Stimulated activated CD8-positive, alpha-beta memory T cell treated with anti-CD3 and anti-CD28 coated beads, Interleukin-12 subunit alpha, Interleukin-12 subunit beta, amount 100 ng/mL, for 4 hours (primary cell): ENCODE results near the gene RPS5.
A peak's percentile ranks its signal among the peaks of the same experiment; 100 is the strongest.
"Not testable (repeated sequence)": the region's sequence is repeated elsewhere in the genome, so short reads cannot be mapped to it uniquely, and the experiment has no call there.

Experiments
- DNase-seq: peaks from one replicate; pipeline ENCODE4 v3.0.0-alpha.2; 2020; ENCODE audit warnings: low read depth

Gene RPS5

GRCh38 chr19:58356766-58357480 lies 30.1 kb upstream of the RPS5 start:
- no peak for DNase-seq

GRCh38 chr19:58357481-58358145 lies 29.5 kb upstream of the RPS5 start:
- DNase-seq, result no peak

GRCh38 chr19:58361900-58362271 lies 25.2 kb upstream of the RPS5 start:
- peak; percentile 32 for DNase-seq

- DNase-seq, result peak; percentile 97
These were observed 24.6 kb upstream of the RPS5 start, which contains the start of gene ZNF497 for GRCh38 chr19:58362272-58362994. TSS of gene ZNF497 (minus strand) at chr19:58362751. CDS start at chr19:58357635, 5,116 bp downstream.

- no peak for DNase-seq
These were observed 22.9 kb upstream of the RPS5 start for GRCh38 chr19:58364146-58364545.

GRCh38 chr19:58366585-58367430 lies 20.3 kb upstream of the RPS5 start:
- DNase-seq, result no peak

GRCh38 chr19:58367698-58368454 lies 19.2 kb upstream of the RPS5 start:
- no peak for DNase-seq

GRCh38 chr19:58368561-58369360 lies 18.3 kb upstream of the RPS5 start:
- no peak for DNase-seq

- no peak for DNase-seq
These were observed 14.5 kb upstream of the RPS5 start for GRCh38 chr19:58372311-58373133.

- DNase-seq, result no peak
These were observed 12.9 kb upstream of the RPS5 start for GRCh38 chr19:58374200-58374599.

GRCh38 chr19:58376724-58377123 lies 10.3 kb upstream of the RPS5 start:
- DNase-seq, result not testable (repeated sequence)

- DNase-seq, result no peak
These were observed 7.8 kb upstream of the RPS5 start for GRCh38 chr19:58379246-58379645.

GRCh38 chr19:58380037-58380661 lies 6.9 kb upstream of the RPS5 start:
- no peak for DNase-seq

- DNase-seq, result peak; percentile 93
These were observed 6.2 kb upstream of the RPS5 start, which contains the start of gene ZNF837 for GRCh38 chr19:58380662-58381459. TSS of gene ZNF837 (minus strand) at chr19:58381030. CDS start at chr19:58369332, 11,698 bp downstream.

GRCh38 chr19:58381460-58382212 lies 5.4 kb upstream of the RPS5 start:
- DNase-seq, result no peak

- DNase-seq, result no peak
These were observed 4.0 kb upstream of the RPS5 start for GRCh38 chr19:58382997-58383603.

- DNase-seq, result no peak
These were observed 1.7 kb upstream of the RPS5 start for GRCh38 chr19:58385313-58385890.
